Endometrium (tissue), 2 donors: ENCODE results near the gene THSD4.

Source experiments
- FAIRE-seq: peaks from 2 replicates; lab custom pipeline; 2012; peaks lifted over from hg19 to GRCh38; lab: Jason Lieb, UNC
- donor health status: control.
- donor health status: control.

THSD4 gene

GRCh38 chr15:71628988-71629770 lies 513.9 kb downstream of the THSD4 start:
- FAIRE-seq = no peak

- FAIRE-seq = no peak
These were observed 514.7 kb downstream of the THSD4 start for GRCh38 chr15:71629781-71630474.

GRCh38 chr15:71630475-71630809 lies 515.2 kb downstream of the THSD4 start:
- FAIRE-seq = no peak

GRCh38 chr15:71632576-71633195 lies 517.4 kb downstream of the THSD4 start:
- peak; percentile 98 for FAIRE-seq

GRCh38 chr15:71634820-71635560 lies 519.7 kb downstream of the THSD4 start:
- FAIRE-seq = no peak

GRCh38 chr15:71635735-71636134 lies 520.5 kb downstream of the THSD4 start:
- FAIRE-seq = no peak

GRCh38 chr15:71638876-71639275 lies 523.6 kb downstream of the THSD4 start:
- FAIRE-seq = no peak

GRCh38 chr15:71639471-71639870 lies 524.2 kb downstream of the THSD4 start:
- no peak for FAIRE-seq

- no peak for FAIRE-seq
These were observed 528.6 kb downstream of the THSD4 start for GRCh38 chr15:71643918-71644317.

GRCh38 chr15:71646767-71647486 lies 531.7 kb downstream of the THSD4 start:
- FAIRE-seq = no peak

- no peak for FAIRE-seq
These were observed 532.2 kb downstream of the THSD4 start for GRCh38 chr15:71647487-71647808.

- no peak for FAIRE-seq
These were observed 532.8 kb downstream of the THSD4 start for GRCh38 chr15:71648095-71648494.

GRCh38 chr15:71649894-71650293 lies 534.6 kb downstream of the THSD4 start:
- FAIRE-seq = no peak

GRCh38 chr15:71650603-71651002 lies 535.3 kb downstream of the THSD4 start:
- FAIRE-seq = no peak

- no peak for FAIRE-seq
These were observed 536.5 kb downstream of the THSD4 start for GRCh38 chr15:71651750-71652186.

- FAIRE-seq = no peak
These were observed 538.9 kb downstream of the THSD4 start for GRCh38 chr15:71654042-71654719.

GRCh38 chr15:71654720-71655174 lies 539.5 kb downstream of the THSD4 start:
- no peak for FAIRE-seq

- no peak for FAIRE-seq
These were observed 541.2 kb downstream of the THSD4 start for GRCh38 chr15:71656425-71656824.

- no peak for FAIRE-seq
These were observed 541.9 kb downstream of the THSD4 start for GRCh38 chr15:71657141-71657540.

- no peak for FAIRE-seq
These were observed 542.8 kb downstream of the THSD4 start for GRCh38 chr15:71658036-71658435.
